Activated CD4-positive, alpha-beta T cell treated with anti-CD3 and anti-CD28 coated beads for 36 hours (primary cell): ENCODE results near the gene PRKG1. TPM values are rescaled to one million over a fixed set of nuclear protein-coding genes. Genes with fewer than 3 reads are reported as not detected.
"Not testable (repeated sequence)": the region's sequence is repeated elsewhere in the genome, so short reads cannot be mapped to it uniquely, and the experiment has no call there.

Experiments
- ATAC-seq: fragments of 200-7000 bp; cut with Tn5 transposase; one replicate; pipeline ENCODE4 v1.10.0; 2021; ENCODE audit warnings: mild to moderate bottlenecking, moderate library complexity
- CTCF ChIA-PET: fragments of 350-600 bp; sonication (Branson Sonifier 250); formaldehyde crosslinking; loops from one replicate; lab custom pipeline; 2021; ENCODE audit warnings: antibody characterized with exemption; lab: Charles Lee
- POLR2A ChIA-PET: fragments of 350-600 bp; sonication (Branson Sonifier 250); formaldehyde crosslinking; loops from one replicate; lab custom pipeline; 2021; ENCODE audit warnings: antibody characterized with exemption, inconsistent platforms; lab: Charles Lee
- DNase-seq: peaks from one replicate; pipeline ENCODE4 v3.0.0-alpha.2; 2020
- H3K27ac Mint-ChIP-seq: one replicate; pipeline ENCODE4 v1.8.0; 2021; ENCODE audit warnings: mixed read lengths
- H3K27me3 Mint-ChIP-seq: one replicate; pipeline ENCODE4 v1.8.0; 2021; ENCODE audit warnings: mixed read lengths
- H3K36me3 Mint-ChIP-seq: one replicate; pipeline ENCODE4 v1.8.0; 2021; ENCODE audit warnings: low read depth, mixed read lengths
- H3K4me1 Mint-ChIP-seq: one replicate; pipeline ENCODE4 v1.8.0; 2021; ENCODE audit warnings: mixed read lengths
- H3K4me3 Mint-ChIP-seq: one replicate; pipeline ENCODE4 v1.8.0; 2021; ENCODE audit warnings: mild to moderate bottlenecking, moderate library complexity, mixed read lengths
- H3K9me3 Mint-ChIP-seq: one replicate; pipeline ENCODE4 v1.8.0; 2021; ENCODE audit warnings: low read depth, mixed read lengths
- intact Hi-C, 2 experiments: fragments of 100-400 bp; cut with DNase I in 1 of 2; cut with micrococcal nuclease in 1 of 2; formaldehyde crosslinking; loops; one replicate each; pipeline versions ENCODE4 v1.14.2 to v1.15.1; 2022 to 2024; cut with DNase I, micrococcal nuclease
- total RNA-seq, 2 experiments: library from RNA; stranded (reverse); gene quantifications; one replicate each; pipeline ENCODE4 v1.2.3, GENCODE V29; 2021

PRKG1 gene
- total RNA-seq, 2 experiments from 2014 or later: not detected

- Mint-ChIP-seq H3K36me3 (no peaks in the 10 kb centered on the region), H3K4me3 (no peak overlapping the region), H3K4me1 (no peaks in the 10 kb centered on the region), H3K9me3 (no peaks in the 10 kb centered on the region), H3K27me3 (peaks cover 2% of the 10 kb centered on the region), H3K27ac (no peak overlapping the region)
- DNase-seq (no peak), ATAC-seq (no peak)
- POLR2A ChIA-PET: no interaction called here
- CTCF ChIA-PET: interaction anchor here (0.9 kb wide), 1 partner anchor 225 kb away, joined by 3 read pairs; no protein-coding TSS in a partner anchor
- intact Hi-C loops: no loop called here
These were observed 955.3 kb downstream of the PRKG1 start for GRCh38 chr10:52029628-52030027.

- CTCF ChIA-PET: interaction anchor here (0.9 kb wide), 1 partner anchor 226 kb away, joined by 3 read pairs; no protein-coding TSS in a partner anchor
- intact Hi-C loops: no loop called here
- POLR2A ChIA-PET: no interaction called here
These were observed 955.9 kb downstream of the PRKG1 start for GRCh38 chr10:52030051-52030790.

GRCh38 chr10:52030975-52031374 lies 956.7 kb downstream of the PRKG1 start:
- H3K4me3 Mint-ChIP-seq: no peak overlapping the region
- intact Hi-C loops: no loop called here
- CTCF ChIA-PET: no interaction called here
- POLR2A ChIA-PET: no interaction called here
- DNase-seq: no peak
- H3K27ac Mint-ChIP-seq: no peak overlapping the region
- H3K9me3 Mint-ChIP-seq: no peaks in the 10 kb centered on the region
- peaks cover 2% of the 10 kb centered on the region for H3K27me3 Mint-ChIP-seq
- no peaks in the 10 kb centered on the region for H3K4me1 Mint-ChIP-seq
- no peaks in the 10 kb centered on the region for H3K36me3 Mint-ChIP-seq
- ATAC-seq: no peak

More at GRCh38 chr10:52030051-52030790, 955.9 kb downstream of the PRKG1 start:
- H3K27ac Mint-ChIP-seq: no peak overlapping the region
- no peak for ATAC-seq
- H3K36me3 Mint-ChIP-seq: no peaks in the 10 kb centered on the region
- DNase-seq: no peak
- peaks cover 2% of the 10 kb centered on the region for H3K27me3 Mint-ChIP-seq
- no peaks in the 10 kb centered on the region for H3K4me1 Mint-ChIP-seq
- no peaks in the 10 kb centered on the region for H3K9me3 Mint-ChIP-seq
- no peak overlapping the region for H3K4me3 Mint-ChIP-seq

GRCh38 chr10:52031771-52032170 lies 957.5 kb downstream of the PRKG1 start:
- Mint-ChIP-seq H3K9me3 (no peaks in the 10 kb centered on the region), H3K27ac (no peak overlapping the region), H3K4me3 (no peak overlapping the region), H3K27me3 (peaks cover 2% of the 10 kb centered on the region), H3K36me3 (no peaks in the 10 kb centered on the region), H3K4me1 (no peaks in the 10 kb centered on the region)
- ChIA-PET CTCF (no interaction called here), POLR2A (no interaction called here)
- ATAC-seq: no peak
- DNase-seq: no peak
- intact Hi-C loops: no loop called here

- H3K36me3 Mint-ChIP-seq: no peaks in the 10 kb centered on the region
- ATAC-seq (no peak), DNase-seq (no peak)
- CTCF ChIA-PET: no interaction called here
- H3K27me3 Mint-ChIP-seq: peaks cover 2% of the 10 kb centered on the region
- no peak overlapping the region for H3K4me3 Mint-ChIP-seq
- POLR2A ChIA-PET: no interaction called here
- intact Hi-C loops: no loop called here
- H3K27ac Mint-ChIP-seq: no peak overlapping the region
- no peaks in the 10 kb centered on the region for H3K9me3 Mint-ChIP-seq
- no peaks in the 10 kb centered on the region for H3K4me1 Mint-ChIP-seq
These were observed 958.7 kb downstream of the PRKG1 start for GRCh38 chr10:52032681-52033629.

GRCh38 chr10:52039002-52039793 lies 964.9 kb downstream of the PRKG1 start:
- ATAC-seq, H3K36me3 Mint-ChIP-seq, DNase-seq, H3K27ac Mint-ChIP-seq, H3K4me1 Mint-ChIP-seq, intact Hi-C loops, POLR2A ChIA-PET, CTCF ChIA-PET, H3K27me3 Mint-ChIP-seq, H3K4me3 Mint-ChIP-seq, H3K9me3 Mint-ChIP-seq: not testable (repeated sequence)

GRCh38 chr10:52040486-52040885 lies 966.2 kb downstream of the PRKG1 start:
- intact Hi-C loops: no loop called here
- Mint-ChIP-seq H3K27me3 (no peaks in the 10 kb centered on the region), H3K9me3 (no peaks in the 10 kb centered on the region), H3K4me3 (no peak overlapping the region), H3K27ac (no peak overlapping the region), H3K4me1 (no peaks in the 10 kb centered on the region), H3K36me3 (no peaks in the 10 kb centered on the region)
- ATAC-seq: no peak
- ChIA-PET POLR2A (no interaction called here), CTCF (no interaction called here)
- no peak for DNase-seq

GRCh38 chr10:52043811-52044210 lies 969.5 kb downstream of the PRKG1 start:
- POLR2A ChIA-PET: no interaction called here
- Mint-ChIP-seq H3K4me1 (no peaks in the 10 kb centered on the region), H3K36me3 (no peaks in the 10 kb centered on the region), H3K27ac (no peak overlapping the region), H3K9me3 (no peaks in the 10 kb centered on the region), H3K4me3 (no peak overlapping the region), H3K27me3 (no peaks in the 10 kb centered on the region)
- no peak for DNase-seq
- intact Hi-C loops: no loop called here
- no peak for ATAC-seq
- CTCF ChIA-PET: no interaction called here

- CTCF ChIA-PET: no interaction called here
- H3K4me3 Mint-ChIP-seq: no peak overlapping the region
- no peaks in the 10 kb centered on the region for H3K36me3 Mint-ChIP-seq
- POLR2A ChIA-PET: no interaction called here
- DNase-seq (no peak), ATAC-seq (no peak)
- H3K27ac Mint-ChIP-seq: no peak overlapping the region
- H3K4me1 Mint-ChIP-seq: no peaks in the 10 kb centered on the region
- intact Hi-C loops: no loop called here
- H3K9me3 Mint-ChIP-seq: no peaks in the 10 kb centered on the region
- H3K27me3 Mint-ChIP-seq: no peaks in the 10 kb centered on the region
These were observed 973.8 kb downstream of the PRKG1 start for GRCh38 chr10:52048051-52048450.

GRCh38 chr10:52050429-52051047 lies 976.3 kb downstream of the PRKG1 start:
- Mint-ChIP-seq H3K4me3 (no peak overlapping the region), H3K36me3 (no peaks in the 10 kb centered on the region), H3K27me3 (no peaks in the 10 kb centered on the region), H3K4me1 (no peaks in the 10 kb centered on the region), H3K27ac (no peak overlapping the region), H3K9me3 (no peaks in the 10 kb centered on the region)
- CTCF ChIA-PET: no interaction called here
- intact Hi-C loops: no loop called here
- no peak for ATAC-seq
- POLR2A ChIA-PET: no interaction called here
- DNase-seq: no peak

GRCh38 chr10:52053497-52053896 lies 979.2 kb downstream of the PRKG1 start:
- intact Hi-C loops: no loop called here
- Mint-ChIP-seq H3K27me3 (no peaks in the 10 kb centered on the region), H3K9me3 (no peaks in the 10 kb centered on the region), H3K36me3 (no peaks in the 10 kb centered on the region), H3K4me3 (no peak overlapping the region), H3K4me1 (no peaks in the 10 kb centered on the region), H3K27ac (no peak overlapping the region)
- CTCF ChIA-PET: no interaction called here
- ATAC-seq (no peak), DNase-seq (no peak)
- POLR2A ChIA-PET: no interaction called here
